H7 (cell line): Measurements from ENCODE around the gene ZEB2. TPM values are rescaled to one million over a fixed set of nuclear protein-coding genes. Genes with fewer than 3 reads are reported as not detected.
"Not testable (repeated sequence)": the region's sequence is repeated elsewhere in the genome, so short reads cannot be mapped to it uniquely, and the experiment has no call there.

Experiments used
- DNase-seq: peaks from one replicate; pipeline ENCODE4 v3.0.0; 2012
- H3K27me3 ChIP-seq: 2 replicates; pipeline ENCODE4 v1.6.0; 2011; ENCODE audit warnings: mild to moderate bottlenecking, low read length; ENCODE audit not compliant: control insufficient read depth, insufficient read depth
- H3K36me3 ChIP-seq: replicated peaks from 2 replicates; pipeline ENCODE4 v1.5.1; 2011; ENCODE audit warnings: low read length; ENCODE audit not compliant: control insufficient read depth, insufficient read depth
- H3K4me3 ChIP-seq: 2 replicates; pipeline ENCODE4 v1.5.1; 2011; ENCODE audit warnings: low read depth, mild to moderate bottlenecking, control low read depth, low read length, moderate library complexity; ENCODE audit not compliant: insufficient read depth
- total RNA-seq: library from RNA; depleted of rRNA; stranded (reverse); fragments of >200 nt; shearing (Covaris generic); gene quantifications from 2 replicates; pipeline ENCODE4 v1.2.3, GENCODE V29; 2014

The ZEB2 gene
- total RNA-seq, 1 experiment from 2014 or later = 6.3 TPM

- Histone ChIP-seq H3K27me3 (no peaks in the 10 kb centered on the region), H3K4me3 (no peak overlapping the region), H3K36me3 (no peaks in the 10 kb centered on the region)
- DNase-seq = no peak
Observed at GRCh38 chr2:144366825-144367429, 153.0 kb downstream of the ZEB2 start.

DNA sequence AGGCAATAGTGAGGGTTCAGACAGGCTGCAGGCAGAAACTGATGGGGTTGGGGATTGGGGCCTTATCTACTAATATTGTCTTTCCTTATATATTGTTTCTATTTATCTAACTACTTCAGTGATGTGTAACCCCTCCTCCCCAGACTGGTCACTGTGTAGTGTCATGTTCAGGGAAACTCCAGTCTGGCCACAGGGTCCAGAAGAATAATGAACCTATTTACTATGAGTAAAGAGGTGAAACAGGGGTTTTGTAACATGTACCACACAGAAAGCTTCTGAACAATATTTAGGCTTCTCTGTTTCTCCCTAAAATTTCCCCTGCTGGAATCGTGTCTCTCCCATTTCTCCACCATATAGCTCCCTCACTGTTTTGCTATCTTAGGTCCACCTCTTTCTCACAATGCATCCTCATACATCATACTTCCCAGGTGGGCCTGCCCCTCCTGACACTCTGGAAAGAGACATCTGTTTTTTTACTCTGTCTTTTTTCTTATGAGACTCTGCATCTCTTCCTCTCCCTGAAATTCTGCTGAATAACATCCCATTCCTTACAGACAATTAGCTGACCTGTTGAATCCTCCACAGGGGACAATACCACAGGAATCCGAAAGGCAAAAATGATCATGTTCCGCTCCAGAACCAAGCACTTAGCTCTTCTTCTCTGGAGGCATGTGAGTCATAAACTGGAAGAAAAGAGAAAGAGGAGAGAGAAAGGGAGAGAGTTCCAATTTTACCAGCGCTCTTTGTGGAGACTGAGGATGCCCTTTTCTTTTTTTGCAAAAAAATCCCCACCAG, 154.8 kb downstream of the ZEB2 start:
- DNase-seq = no peak
- Histone ChIP-seq H3K36me3 (no peaks in the 10 kb centered on the region), H3K4me3 (no peak overlapping the region), H3K27me3 (no peaks in the 10 kb centered on the region)

- not testable (repeated sequence) for DNase-seq, H3K4me3 ChIP-seq
Observed at GRCh38 chr2:144364247-144364646, 155.7 kb downstream of the ZEB2 start.

GRCh38 chr2:144362401-144362800, 157.5 kb downstream of the ZEB2 start:
- Histone ChIP-seq H3K36me3 (no peaks in the 10 kb centered on the region), H3K27me3 (no peaks in the 10 kb centered on the region), H3K4me3 (no peak overlapping the region)
- no peak for DNase-seq

More at GRCh38 chr2:144364247-144364646, 155.7 kb downstream of the ZEB2 start:
- H3K36me3 ChIP-seq, H3K27me3 ChIP-seq: not testable (repeated sequence)

- H3K36me3 ChIP-seq = no peaks in the 10 kb centered on the region
- H3K4me3 ChIP-seq = no peak overlapping the region
- peak; percentile 35 for DNase-seq
- no peaks in the 10 kb centered on the region for H3K27me3 ChIP-seq
Observed at GRCh38 chr2:144361742-144362141, 158.2 kb downstream of the ZEB2 start.

- DNase-seq = no peak
- no peak overlapping the region for H3K4me3 ChIP-seq
- no peaks in the 10 kb centered on the region for H3K27me3 ChIP-seq
- no peaks in the 10 kb centered on the region for H3K36me3 ChIP-seq
Observed at GRCh38 chr2:144359684-144360083, 160.2 kb downstream of the ZEB2 start.

DNA sequence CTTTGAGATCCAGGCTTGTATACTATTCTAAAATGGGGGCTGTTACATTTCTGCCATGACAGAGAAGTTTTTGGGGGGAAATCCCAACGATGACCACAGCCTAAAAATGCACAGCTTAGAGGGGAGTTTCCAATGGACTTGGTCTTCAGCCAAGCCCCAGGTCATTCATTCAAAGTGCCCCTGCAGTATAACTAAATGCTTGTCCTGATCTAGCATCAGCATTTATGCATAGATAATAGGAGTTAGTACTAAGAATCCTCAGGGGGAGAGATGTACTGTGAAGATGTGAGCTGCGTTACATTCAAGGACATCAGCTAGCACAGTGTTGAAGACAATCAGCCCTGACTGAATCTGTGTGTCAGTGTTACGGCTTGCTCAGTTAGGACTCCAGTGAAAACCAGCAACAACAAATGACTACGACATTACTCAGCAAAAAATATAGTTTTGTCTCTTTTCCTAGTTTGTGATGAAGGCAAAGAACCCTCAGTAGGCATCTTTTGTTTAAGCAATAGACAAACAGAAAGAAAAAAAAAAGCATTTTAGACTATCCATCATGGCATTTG, 160.9 kb downstream of the ZEB2 start:
- Histone ChIP-seq H3K27me3 (no peaks in the 10 kb centered on the region), H3K4me3 (no peak overlapping the region), H3K36me3 (no peaks in the 10 kb centered on the region)
- no peak for DNase-seq

DNA sequence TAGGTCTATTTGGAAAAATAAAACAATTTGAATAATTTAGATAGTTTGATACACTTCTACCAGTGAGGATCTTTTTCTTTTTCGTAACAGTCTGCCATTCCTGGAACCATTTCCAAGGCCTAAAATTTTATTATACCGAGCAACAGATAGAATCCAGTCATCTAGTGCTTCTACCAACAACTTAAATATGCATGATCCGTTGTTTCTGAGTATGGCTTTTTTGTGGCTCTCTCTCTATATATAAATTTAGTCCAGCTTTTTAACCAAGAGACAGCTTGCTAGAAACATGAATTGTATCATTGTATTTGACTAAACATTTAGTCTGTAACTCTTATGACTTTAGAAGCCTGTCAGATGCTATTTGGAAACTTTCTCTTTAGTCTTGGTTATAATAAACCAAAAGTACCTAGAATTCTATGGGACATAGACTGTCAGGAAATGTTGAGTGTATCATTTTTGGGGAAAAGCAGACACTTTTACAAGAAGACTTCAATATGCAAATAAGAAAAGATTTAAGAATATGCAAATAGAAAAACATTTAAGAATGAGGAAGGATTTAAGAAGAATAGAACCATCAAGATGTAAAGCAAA, 161.4 kb downstream of the ZEB2 start:
- H3K4me3 ChIP-seq = no peak overlapping the region
- no peaks in the 10 kb centered on the region for H3K36me3 ChIP-seq
- DNase-seq = no peak
- H3K27me3 ChIP-seq = no peaks in the 10 kb centered on the region

- Histone ChIP-seq H3K36me3 (no peaks in the 10 kb centered on the region), H3K27me3 (no peaks in the 10 kb centered on the region), H3K4me3 (no peak overlapping the region)
- DNase-seq = no peak
Observed at GRCh38 chr2:144357623-144358373, 162.1 kb downstream of the ZEB2 start.

DNA sequence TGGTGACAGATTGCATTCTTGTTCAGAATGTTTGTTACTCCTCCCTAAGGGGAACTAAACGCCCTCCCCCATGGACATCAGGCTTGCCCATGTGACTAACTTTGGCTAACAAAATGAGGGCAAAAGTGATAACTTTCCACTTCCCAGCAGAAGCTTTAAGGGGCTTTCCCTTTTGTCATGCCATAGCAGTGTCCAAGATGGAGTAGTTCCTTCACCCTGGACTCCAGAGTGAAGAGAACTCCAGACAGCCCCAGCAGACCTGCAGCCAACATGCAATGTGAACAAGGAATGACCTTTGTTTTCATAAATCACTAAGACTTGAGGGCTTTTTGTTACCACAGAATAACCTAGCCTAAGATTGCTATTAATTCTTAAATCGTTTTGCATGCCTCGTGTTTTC, 163.5 kb downstream of the ZEB2 start:
- DNase-seq = no peak
- H3K27me3 ChIP-seq = no peaks in the 10 kb centered on the region
- no peaks in the 10 kb centered on the region for H3K36me3 ChIP-seq
- H3K4me3 ChIP-seq = no peak overlapping the region

DNA sequence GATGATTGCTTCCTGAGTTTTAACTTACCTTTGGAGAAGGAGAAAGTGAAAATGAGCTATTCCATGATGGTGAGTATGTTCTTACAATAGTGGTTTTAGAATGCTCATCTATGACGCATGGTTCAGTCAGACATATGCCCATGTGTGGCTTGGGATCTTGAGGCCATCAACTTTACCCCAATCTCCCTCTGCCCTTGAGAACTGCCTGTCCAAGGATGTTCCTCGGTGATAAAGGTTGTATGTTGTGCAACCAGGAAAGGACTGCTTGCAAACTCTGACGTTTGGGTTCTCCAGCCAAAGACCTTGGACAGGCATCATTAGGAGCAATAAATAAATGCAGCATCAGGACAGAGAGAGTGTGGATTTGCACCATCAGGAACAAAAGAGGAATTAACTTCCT, 165.0 kb downstream of the ZEB2 start:
- Histone ChIP-seq H3K27me3 (no peaks in the 10 kb centered on the region), H3K36me3 (no peaks in the 10 kb centered on the region), H3K4me3 (no peak overlapping the region)
- no peak for DNase-seq

GRCh38 chr2:144351687-144352086, 168.2 kb downstream of the ZEB2 start:
- no peak overlapping the region for H3K4me3 ChIP-seq
- no peaks in the 10 kb centered on the region for H3K27me3 ChIP-seq
- no peak for DNase-seq
- H3K36me3 ChIP-seq = no peaks in the 10 kb centered on the region

DNA sequence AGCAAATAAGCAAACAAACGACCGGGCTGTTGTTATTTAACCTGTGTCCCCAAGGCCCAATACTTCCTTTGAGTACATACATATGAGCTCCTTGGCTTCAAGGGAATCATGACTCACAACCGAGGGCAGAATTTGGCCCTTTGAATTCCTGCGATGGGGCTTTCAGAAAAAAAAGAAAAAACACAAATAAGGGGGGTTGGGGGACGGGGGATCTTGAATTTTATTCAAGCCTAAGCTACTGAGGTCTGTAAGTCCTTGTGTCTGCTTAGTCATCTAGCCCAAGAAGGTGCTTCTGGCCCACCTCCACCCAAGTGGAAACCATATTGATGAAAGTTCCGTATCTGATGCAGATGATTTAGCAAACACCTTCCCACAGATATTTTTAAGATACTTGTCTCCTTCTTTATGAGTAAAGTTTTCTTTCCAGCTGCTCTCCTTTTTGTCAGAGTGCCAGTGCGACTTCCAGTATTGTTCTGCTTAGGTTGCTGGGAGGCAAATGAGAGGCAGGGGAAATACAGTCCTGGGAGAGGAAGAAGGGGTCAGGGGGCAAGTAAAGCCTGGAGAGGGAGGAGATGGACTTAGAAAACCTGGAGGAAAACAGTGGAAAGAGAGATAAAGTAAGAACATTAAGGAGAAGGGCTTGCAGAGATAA, 169.6 kb downstream of the ZEB2 start:
- Histone ChIP-seq H3K4me3 (no peak overlapping the region), H3K27me3 (no peaks in the 10 kb centered on the region), H3K36me3 (no peaks in the 10 kb centered on the region)
- DNase-seq = peak; percentile 23

- no peaks in the 10 kb centered on the region for H3K36me3 ChIP-seq
- no peak for DNase-seq
- H3K4me3 ChIP-seq = no peak overlapping the region
- H3K27me3 ChIP-seq = peaks cover 3% of the 10 kb centered on the region; the same call in 1 of the 2 replicates
Observed at GRCh38 chr2:144349674-144350073, 170.2 kb downstream of the ZEB2 start.
